HG02973 (cell line): ENCODE measurements around the gene ZXDC.

Experiments
- ATAC-seq: cut with Tn5 transposase; IDR thresholded peaks from one replicate; pipeline ENCODE4 v1.9.1; 2021; ENCODE audit warnings: moderate library complexity; ENCODE audit not compliant: unreplicated experiment

ZXDC gene

GRCh38 chr3:126439346-126439967, 36.2 kb downstream of the ZXDC start:
- no peak for ATAC-seq

- ATAC-seq, result no peak
Measured at GRCh38 chr3:126438746-126439145, 36.9 kb downstream of the ZXDC start.

- no peak for ATAC-seq
Measured at GRCh38 chr3:126438186-126438585, 37.5 kb downstream of the ZXDC start.

- no peak for ATAC-seq
Measured at GRCh38 chr3:126436826-126437717, 38.6 kb downstream of the ZXDC start.

- no peak for ATAC-seq
Measured at GRCh38 chr3:126435456-126436315, 40.0 kb downstream of the ZXDC start.

- no peak for ATAC-seq
Measured at GRCh38 chr3:126434931-126435411, 40.7 kb downstream of the ZXDC start.

GRCh38 chr3:126434264-126434590, 41.5 kb downstream of the ZXDC start:
- ATAC-seq, result no peak

- no peak for ATAC-seq
Measured at GRCh38 chr3:126433496-126434263, 42.0 kb downstream of the ZXDC start.

GRCh38 chr3:126433105-126433430, 42.6 kb downstream of the ZXDC start:
- ATAC-seq, result no peak

- ATAC-seq, result no peak
Measured at GRCh38 chr3:126432361-126433104, 43.2 kb downstream of the ZXDC start.

- no peak for ATAC-seq
Measured at GRCh38 chr3:126431103-126431534, 44.6 kb downstream of the ZXDC start.

- ATAC-seq, result no peak
Measured at GRCh38 chr3:126424751-126425150, 50.9 kb downstream of the ZXDC start.

GRCh38 chr3:126424039-126424717, 51.5 kb downstream of the ZXDC start:
- ATAC-seq, result no peak

GRCh38 chr3:126423191-126424038, 52.3 kb downstream of the ZXDC start:
- ATAC-seq, result no peak

- ATAC-seq, result no peak
Measured at GRCh38 chr3:126422571-126423091, 53.1 kb downstream of the ZXDC start.

- ATAC-seq, result no peak
Measured at GRCh38 chr3:126422121-126422520, 53.6 kb downstream of the ZXDC start.

GRCh38 chr3:126421573-126422119, 54.0 kb downstream of the ZXDC start:
- ATAC-seq, result no peak
